ENCODE results near the gene PHLDB2.

The PHLDB2 gene

DNA sequence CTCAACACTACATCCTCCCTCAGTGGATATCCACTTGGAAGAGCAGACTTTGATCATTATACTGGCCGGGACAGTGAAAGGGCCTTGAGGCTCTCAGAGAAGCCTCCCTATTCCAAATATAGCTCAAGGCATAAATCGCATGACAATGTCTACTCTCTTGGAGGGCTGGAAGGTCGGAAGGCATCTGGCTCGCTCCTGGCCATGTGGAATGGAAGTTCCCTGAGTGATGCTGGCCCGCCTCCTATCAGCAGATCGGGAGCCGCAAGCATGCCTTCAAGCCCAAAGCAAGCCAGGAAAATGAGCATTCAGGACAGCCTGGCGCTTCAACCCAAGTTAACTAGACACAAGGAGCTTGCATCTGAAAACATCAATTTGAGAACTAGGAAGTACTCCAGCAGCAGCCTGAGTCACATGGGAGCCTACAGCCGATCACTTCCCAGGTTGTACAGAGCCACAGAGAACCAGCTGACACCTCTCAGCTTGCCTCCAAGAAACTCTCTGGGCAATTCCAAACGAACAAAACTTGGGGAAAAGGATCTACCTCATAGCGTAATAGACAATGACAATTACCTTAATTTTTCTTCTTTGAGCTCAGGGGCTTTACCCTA lies 25.4 kb downstream of the PHLDB2 start:
- no peak for DNase-seq (ENCODE audit: low spot score)

DNA sequence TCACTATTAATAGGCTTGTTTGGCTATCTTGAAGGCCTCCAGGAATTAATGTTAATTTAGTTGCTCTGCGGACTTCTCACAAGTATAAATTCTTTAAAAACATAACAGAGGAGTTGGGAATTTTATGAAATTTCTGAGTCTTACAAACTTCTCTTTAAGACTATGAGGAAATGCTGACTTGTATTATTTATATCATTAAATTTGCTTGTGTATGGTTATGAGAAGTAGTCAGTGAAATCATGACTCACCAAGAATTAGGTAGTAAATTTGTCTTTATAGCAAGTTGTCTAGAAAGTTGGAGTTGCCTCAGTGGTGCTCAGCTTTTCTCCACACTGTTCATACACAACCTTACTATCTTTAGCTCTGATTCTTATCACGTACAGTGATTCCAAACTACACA lies 26.5 kb downstream of the PHLDB2 start:
- no peak for DNase-seq (ENCODE audit: low spot score)

DNA sequence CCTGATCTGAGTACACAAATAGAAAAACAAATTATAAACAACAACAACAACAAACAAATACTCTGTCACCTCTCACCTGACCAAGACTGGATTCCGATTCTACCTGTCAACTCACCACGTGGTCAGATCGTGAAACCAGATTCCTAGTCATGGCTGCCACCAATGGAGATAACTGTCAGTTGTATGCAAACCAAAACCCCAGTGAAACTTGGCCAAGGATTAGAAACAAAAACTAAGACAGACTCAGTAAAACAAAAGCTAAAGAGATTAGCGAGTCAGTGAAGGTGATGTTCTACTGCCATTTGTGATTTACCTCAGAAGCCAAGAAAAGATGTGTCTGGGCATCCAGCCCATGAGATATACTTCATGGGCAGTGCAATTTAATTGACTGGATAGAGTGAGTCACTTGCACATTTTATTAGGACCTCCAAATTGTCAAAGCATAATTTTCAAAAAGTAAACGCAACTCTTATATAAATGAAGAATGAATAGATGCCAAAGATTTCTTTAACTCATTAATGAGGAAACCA lies 31.1 kb downstream of the PHLDB2 start:
- no peak for DNase-seq (ENCODE audit: low spot score)

DNA sequence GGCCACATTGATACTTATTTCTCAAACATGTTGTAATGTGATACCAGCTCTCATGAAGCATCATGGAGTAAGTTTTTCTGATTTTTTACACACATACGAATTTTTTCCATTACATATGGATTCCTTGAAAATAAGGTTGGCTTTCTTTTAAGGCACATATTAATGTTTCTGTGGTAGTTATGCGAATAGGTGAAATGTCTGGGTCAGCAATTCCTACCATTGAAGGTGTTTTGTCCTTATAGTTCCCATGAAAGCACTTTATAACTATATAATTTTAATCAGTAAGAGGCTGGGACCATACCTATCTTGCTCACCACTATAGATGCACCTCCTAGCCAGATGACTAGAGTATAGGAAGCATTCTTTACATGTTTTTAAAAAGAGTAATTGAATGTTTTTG lies 33.0 kb downstream of the PHLDB2 start:
- DNase-seq (ENCODE audit: low spot score), result no peak

DNA sequence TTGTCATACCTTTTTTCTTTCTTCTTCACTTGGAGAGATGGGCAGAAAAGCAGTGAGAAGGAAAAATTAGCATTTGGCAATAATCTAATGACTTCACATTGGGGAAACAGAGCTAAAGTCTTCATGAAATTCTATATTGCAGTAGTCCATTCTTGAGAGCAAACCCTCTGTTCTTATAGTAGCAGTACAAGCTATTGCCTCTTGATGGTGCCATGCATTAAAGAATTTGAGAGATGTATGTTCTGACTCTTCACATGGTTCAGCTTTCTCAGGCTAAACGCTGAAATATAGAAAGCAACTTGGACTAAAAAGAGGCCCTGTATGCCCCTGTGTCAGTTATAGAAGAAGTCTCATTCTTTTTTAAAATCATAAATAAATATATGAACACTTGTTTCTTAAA lies 36.0 kb downstream of the PHLDB2 start:
- peak; percentile 52 for DNase-seq (ENCODE audit: low spot score)

DNA sequence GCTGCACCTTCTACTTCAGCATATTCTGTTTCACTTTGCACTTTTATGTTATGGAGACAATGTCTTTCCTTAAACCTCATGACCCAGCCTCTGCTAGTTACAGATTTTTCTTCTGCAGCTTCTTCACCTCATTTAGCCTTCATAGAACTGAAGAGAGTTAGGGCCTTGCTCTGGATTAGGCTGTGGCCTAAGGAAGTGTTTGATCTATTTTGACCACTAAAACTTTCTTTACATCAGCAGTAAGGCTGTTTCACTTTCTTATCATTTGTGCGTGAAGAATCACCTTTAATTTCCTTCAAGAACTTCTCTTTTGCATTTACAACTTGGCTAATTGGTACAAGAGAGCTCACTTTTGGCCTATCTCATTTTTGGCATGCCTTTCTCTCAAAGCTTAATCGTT lies 40.9 kb downstream of the PHLDB2 start:
- DNase-seq (ENCODE audit: low spot score), result no peak

DNA sequence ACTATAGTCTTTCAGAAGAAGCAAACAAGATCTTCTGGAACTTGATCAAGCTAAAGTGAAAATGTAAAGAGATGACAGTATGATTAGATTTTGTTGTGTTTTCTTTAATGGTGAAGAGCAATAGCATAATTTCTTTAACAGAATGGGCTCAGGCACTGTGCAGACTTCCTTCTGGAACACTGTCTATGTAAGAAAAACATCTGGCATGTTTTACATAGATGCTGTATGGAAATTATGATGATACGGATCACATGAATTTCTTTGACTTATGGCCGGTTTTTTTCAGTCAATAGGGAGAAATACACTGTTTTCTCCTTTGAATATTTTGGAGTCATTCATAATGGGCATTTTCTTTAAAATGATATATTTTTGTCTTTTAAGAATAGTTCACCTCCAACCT lies 42.6 kb downstream of the PHLDB2 start:
- DNase-seq (ENCODE audit: low spot score), result no peak

DNA sequence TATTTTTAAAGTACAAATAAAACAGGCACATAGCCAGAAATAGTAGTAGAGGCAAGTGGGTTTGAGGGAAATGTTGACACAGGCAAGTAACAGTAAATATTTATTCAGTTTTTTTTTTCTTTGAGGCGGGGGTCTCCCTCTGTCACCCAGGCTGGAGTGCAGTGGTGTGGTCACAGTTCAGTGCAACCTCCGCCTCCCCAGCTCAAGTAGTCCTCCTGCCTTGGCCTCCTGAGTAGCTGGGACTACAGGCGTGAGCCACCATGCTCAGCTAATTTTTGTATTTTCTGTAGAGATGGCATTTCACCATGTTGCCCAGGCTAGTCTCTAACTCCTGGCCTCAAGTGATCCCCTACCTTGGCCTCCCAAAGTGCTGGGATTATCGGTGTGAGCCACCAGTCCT lies 43.5 kb downstream of the PHLDB2 start:
- DNase-seq (ENCODE audit: low spot score), result no peak

DNA sequence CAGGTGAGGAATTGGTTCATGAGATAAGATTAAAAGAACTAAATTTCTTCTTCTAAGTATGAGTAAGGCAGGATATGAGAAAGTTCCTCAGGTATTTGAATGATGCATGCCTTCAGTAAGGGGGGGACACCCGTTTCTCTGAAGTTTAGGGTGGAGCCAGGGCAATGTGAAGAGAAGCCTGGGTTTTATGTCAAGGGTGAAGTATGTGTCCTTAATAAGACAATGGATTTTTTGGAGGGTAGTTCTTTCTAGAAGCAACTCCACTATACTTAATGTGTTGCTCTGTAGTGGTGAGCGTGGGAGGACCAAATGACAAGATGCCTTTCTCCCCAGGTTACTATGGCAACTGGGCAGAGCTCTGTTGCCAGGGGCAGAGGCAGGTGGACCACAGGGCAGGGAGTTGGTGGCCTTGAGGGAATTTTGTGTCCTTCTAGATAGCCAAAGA lies 44.0 kb downstream of the PHLDB2 start:
- DNase-seq (ENCODE audit: low spot score), result peak; percentile 70

DNA sequence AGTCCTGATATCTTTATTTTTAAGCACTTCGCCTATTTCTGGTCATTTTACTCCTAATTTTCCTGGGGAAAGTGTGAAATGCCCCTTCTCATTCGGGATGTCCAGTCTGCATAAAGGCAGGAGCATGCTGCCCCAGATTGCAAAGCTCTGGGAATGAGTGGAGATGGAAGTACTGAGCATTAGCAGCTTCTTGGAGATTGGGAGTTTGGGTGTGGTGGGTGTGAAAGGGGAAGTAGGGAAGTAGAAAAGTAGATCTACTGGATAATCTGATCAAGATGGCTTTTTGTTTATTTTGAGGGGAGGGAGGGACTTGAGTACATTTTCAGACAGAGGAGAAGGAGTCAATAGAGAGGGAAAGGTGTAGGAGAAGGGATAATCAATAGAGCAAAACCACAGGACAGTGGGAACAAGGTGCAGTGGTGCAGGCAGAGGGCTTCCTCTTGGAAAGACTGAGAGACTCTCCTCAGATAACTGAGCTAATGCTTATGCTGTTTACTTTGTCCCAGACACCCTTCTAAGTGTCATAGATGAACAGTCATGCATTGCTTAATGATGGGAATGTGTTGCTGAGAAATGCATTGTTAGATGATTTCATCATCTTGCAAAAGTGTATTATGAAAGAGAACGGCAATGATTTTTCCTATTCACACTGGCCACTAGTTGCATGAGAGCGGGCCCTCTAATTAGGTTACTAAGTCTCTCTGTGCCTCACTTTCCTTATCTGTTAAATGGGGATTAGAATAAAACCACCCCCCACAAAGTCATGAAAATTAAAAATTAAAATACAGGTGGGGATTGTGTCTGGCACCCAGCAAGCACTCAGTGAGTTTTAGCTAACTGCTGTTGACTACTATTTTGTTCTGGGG lies 45.5 kb downstream of the PHLDB2 start:
- peak; percentile 75 for DNase-seq (ENCODE audit: low spot score)

DNA sequence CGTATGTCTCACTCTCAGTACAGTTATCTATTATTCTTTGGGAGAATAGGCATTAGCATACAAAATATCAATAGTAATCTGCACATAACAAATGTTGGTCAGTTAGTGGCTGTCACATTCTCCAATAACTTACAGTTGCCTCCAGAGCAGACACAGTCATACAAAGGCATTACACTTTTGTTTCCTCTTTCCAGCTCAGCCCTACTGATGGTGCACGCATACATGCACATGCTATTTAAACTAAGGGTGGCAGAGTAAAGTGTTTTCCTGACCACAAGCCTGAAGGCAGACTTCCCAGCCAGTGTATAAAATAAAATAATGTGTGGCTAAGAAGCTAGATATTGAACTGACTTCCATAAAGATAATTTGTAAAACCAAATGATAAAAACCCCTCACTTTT lies 47.6 kb downstream of the PHLDB2 start:
- DNase-seq (ENCODE audit: low spot score), result no peak

DNA sequence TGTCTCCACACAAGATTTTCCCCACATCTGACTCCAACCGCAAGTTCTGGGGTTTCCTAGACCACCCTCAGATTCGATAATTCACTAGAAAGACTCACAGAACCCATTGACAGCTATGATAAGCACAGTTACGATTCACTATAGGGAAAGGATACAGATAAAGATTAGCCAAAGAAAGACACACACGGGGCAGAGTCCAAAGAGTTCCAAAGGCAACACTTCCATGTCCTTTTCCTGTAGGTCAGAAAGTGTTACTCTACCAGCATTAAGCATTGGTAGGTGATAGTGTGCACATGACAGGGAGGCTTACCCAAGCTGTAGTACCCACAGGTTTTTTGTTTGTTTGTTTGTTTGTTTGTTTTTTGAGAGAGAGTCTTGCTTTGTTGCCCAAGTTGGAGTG lies 48.1 kb downstream of the PHLDB2 start:
- no peak for DNase-seq (ENCODE audit: low spot score)

DNA sequence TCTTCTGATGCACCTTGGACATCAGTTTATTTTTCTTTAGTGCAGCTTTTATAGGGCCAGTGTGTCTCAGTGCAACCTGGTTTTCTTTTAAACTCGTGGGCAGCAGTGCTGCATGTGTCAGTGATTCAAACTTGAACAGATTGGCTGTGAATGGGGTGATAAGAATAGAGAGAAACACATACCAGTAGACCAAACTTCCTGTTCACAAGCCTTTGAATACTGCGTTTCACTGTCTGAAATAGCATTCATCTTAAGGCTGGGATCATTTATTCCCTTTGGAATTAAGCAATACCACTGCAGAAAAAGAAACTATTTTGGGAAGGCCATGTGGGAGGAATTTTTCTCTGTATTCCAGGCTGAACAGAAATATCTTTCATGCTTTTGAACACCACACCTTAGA lies 51.7 kb downstream of the PHLDB2 start:
- DNase-seq (ENCODE audit: low spot score), result peak; percentile 53

DNA sequence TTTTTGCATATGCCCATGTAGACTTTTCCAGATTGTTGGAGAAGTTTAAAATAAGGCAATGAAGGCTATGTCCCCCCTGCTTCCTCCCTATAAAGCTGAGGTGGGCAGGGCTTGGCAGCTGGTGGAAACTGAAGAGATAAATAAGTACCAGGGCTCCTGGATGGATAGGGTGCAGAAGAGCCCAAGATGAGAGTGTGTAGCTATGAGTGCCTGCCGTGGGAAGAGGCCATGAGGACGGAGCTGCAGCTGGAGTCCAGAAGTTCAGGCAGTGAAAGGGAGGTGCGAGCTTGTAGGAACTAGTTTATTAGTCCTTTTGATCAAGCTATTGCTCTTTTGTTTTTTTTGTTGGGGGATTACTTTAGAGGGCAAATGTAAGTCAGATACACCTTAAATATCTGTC lies 52.4 kb downstream of the PHLDB2 start:
- DNase-seq (ENCODE audit: low spot score), result no peak

DNA sequence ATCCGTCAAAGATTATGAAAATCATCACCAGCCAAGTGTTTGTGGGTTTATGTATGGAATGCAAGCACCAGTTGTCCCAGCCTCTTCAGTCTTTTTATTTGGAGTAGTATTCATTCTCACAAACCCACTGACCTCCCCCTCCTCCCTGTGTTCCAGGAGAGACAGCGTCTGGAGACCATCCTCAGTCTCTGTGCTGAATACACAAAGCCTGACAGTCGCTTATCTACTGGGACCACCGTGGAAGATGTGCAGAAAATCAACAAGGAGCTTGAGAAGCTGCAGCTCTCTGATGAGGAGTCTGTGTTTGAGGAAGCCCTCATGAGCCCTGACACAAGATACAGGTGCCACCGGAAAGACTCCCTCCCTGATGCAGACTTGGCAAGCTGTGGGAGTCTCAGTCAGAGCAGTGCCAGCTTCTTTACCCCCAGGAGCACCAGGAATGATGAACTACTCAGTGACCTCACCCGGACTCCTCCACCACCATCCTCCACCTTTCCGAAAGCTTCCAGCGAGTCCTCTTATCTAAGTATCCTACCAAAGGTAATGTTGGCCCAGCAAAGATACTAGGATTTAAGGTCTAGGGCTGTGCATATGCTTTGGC lies 54.2 kb downstream of the PHLDB2 start:
- DNase-seq (ENCODE audit: low spot score), result no peak

DNA sequence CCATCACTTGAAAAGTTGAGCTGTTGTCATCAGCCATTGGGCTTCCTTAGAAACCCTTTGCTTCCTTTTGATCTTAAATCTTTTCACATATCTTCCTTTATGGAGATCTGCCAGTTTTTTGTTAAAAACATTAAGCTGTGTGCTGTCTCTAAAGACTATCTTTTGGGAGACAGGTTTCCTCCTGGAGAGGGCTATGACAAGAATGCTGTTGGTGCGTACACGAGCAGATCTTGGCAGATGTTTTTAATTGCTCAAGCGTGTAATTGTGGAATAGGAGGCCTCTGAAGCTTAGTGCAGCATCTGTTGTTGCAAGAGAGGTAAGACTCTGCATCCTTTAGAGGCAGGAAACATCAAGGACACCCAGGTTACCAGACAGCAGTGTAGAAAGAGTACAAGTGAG lies 56.8 kb downstream of the PHLDB2 start:
- DNase-seq (ENCODE audit: low spot score), result no peak

DNA sequence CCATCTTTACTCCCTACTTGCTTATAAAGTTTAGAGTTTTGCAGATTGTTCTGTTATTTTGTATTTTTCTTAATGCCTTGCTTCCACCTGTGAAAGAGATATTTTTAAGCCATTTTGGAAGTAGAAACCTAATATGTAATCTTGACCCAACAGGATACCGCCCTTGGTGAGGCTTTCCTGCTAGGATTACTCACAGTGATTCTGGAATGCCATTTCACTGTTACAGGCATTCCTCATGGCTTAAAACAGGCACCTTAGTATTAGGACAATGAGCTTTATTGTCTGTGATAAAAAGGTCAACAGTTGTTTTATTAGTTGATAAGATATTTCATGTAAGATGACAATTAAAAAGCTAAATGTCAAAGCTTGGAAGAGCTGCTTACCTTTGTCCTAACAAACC lies 58.2 kb downstream of the PHLDB2 start:
- DNase-seq (ENCODE audit: low spot score), result peak; percentile 39

DNA sequence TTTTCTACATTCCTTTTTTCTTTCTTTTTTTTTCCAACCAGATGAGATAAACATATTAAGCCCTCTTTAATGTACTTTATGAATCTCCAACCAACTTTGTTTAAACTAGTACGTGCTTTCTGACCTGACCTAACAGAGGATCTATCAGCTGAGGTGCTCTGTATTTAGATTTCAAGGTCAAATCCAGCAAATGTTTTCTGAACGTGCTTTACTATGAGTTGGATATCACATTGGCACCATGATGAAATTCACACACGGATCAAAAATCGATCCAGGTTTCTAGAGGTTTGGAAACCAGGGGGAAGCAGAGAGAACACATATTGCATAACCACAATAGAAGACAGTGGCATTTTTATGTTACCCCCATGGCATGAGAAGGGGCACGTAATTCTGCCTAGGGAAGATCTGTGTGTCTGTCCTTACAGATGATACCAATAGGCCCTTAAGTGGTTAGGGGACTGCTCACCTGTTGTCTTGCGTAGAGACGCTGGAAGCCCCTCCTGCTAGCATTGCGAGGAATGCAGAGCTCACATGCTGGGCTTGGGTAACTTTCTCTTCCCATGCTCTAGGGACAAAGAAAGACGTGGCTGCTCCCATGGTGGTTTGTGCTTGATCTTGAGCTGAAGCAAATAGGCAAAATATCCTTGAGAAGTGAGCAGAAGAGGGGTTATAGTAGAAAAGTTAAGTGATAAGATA lies 60.5 kb downstream of the PHLDB2 start:
- DNase-seq (ENCODE audit: low spot score), result no peak

DNA sequence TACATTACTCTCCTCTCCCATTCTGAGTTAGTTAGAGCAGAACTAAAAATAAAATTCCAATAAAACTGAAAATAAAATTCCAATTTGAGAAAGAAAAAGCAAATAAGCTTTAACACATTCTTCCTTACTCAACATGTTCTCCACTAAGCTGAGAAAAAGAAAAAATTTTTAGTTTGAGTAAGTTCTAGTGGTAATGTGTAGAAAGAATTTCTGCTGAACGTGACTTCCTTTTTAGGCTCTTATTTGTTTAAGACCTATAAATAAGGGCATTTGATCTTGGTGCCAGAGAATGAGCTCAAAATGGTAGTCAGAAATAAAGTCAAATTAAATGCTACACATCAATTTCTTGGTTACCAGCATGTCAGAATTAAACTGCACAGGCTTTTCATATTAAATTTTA lies 62.1 kb downstream of the PHLDB2 start:
- no peak for DNase-seq (ENCODE audit: low spot score)

DNA sequence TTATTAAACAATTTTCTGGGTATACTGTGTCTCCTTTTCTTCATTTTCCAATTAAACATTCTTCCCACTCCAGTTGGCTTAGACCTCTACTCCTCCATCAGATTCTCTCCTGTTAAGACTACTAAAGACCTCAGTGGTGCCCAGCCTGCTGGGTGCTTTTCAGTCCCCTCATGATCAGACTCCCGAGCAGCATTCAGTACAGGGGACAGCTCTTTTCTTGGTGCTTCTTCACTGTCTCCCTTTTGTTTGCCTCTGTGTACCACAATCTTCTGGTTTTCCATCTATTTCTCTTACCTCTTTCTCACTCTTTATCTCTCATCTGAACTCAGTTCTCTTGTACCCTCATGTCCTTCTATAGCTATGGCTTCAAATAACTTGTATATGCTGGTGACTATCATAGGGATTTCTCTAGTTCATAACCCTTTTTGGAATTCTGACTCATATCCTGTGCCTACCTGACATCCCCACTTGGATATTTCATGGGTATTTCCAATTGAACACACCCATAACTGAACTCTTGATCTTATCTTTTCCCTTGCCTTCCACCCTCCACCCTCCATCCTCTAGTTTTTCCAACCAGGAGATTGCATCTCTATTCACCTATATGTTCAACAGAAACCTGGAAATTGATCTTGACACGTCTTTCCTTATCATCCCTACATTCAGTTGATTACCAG lies 64.2 kb downstream of the PHLDB2 start:
- no peak for DNase-seq (ENCODE audit: low spot score)

DNA sequence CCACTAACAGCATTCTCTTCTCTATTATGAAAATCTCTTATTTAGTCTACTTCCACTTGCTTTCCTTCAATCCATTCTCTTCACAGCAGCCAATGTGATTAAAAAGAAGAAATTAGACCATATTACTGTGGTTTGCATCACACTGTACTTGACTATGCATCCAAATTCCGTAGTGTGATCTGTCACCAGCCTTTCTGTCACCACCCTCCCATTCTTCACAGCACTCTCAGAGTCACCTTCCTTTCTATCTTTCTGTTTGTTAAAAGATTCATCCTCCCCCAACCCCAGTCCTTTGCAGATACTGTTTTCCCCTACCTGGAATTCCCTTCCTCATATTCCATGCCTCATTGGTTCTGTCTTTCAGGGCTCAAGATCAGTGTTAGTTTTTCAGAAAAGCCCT lies 64.7 kb downstream of the PHLDB2 start:
- no peak for DNase-seq (ENCODE audit: low spot score)

DNA sequence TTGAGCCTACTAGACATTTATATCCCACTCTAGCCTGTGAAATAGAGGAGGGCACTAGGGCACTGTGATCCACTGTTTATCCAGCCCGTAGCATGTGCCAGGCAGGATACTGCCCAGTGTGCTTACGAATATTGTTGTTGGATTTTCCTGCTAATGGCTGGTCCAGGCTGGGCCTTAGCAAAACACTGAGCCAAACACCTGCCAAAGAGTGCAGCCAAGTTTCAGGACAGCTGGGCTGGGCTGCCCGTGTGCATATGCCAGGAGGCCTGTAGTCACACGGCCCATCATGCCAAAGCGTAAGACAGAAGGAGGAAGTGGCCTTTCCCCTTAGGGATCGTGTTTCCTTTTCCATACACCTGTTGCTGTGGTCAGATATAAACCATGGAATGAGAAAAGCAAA lies 65.2 kb downstream of the PHLDB2 start:
- DNase-seq (ENCODE audit: low spot score), result no peak

Measured in AG20443 (cell line).